NCI-H1105 (cell line): ENCODE measurements around the gene FRMD4A.
"Not testable (repeated sequence)": the region's sequence is repeated elsewhere in the genome, so short reads cannot be mapped to it uniquely, and the experiment has no call there.

Source experiments
- DNase-seq: peaks from one replicate; lab custom pipeline; 2025; lab: John Stamatoyannopoulos, UW

Gene FRMD4A

GRCh38 chr10:14146025-14146424, 184.7 kb downstream of the FRMD4A start:
- DNase-seq, result no peak

DNA sequence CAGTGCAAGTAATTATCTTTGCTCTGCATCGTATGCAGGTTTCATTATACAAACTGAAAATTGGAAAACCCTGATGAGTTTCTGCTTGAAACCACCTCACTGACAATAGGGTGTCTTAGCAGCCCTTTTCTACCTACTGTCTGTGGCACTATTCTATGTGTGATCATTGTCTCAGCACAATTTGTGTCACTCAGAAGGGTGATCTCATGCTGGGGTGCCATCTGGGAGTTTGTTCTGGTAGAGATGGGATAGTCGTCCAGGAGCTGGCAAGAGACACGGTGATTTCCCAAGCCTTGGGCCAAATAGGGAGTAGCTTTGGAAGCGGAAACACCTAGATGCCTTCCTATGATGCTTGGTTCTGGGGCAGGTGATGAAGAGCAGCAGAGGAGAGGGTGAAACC, 186.3 kb downstream of the FRMD4A start:
- no peak for DNase-seq

DNA sequence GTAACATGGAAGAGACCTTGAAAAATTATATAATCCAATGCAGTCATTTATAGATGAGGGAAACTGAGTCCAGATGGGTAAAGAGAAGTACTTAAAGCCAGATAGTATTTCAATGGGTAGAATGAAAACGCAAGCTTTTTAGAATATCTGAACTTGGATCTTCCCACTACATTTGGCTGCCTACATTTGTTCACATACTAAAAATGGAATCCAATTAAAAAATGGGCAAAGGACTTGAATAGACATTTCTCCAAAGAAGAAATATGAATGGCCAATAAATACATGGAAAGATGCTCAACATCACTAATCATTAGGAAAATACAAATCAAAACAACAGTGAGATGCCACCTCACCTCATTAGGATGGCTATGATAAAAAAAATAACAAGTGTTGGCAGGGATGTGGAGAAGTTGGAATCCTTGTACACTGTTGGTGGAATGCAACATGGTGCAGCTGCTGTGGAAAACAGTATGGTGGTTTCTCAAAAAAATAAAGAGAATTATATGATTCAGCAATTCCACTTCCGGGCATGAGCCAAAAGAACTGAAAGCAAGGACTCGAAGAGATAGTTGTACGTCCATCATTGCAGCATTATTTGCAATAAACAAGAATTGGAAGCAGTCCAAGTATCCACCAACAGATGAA, 188.0 kb downstream of the FRMD4A start:
- no peak for DNase-seq

- DNase-seq, result no peak
Measured at GRCh38 chr10:14141283-14141682, 189.4 kb downstream of the FRMD4A start.

GRCh38 chr10:14137391-14137790, 193.3 kb downstream of the FRMD4A start:
- no peak for DNase-seq

DNA sequence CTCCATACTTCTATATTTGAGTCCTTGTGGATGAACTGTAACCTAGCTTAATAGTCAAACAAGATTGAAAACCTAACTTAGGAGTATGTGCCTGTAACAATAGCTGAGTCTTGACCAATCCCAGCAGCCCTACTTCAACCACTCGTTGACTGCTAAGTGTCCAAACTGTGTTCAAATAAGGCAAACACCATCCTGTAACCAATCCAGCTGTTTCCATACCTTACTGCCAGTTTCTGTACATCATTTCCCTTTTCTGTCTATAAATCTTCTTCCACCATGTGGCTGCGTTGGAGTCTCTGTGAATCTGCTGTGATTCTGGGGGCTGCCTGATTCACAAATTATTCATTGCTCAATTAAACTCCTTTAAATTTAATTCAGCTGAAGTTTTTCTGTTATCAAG, 195.5 kb downstream of the FRMD4A start:
- not testable (repeated sequence) for DNase-seq

GRCh38 chr10:14134275-14134674, 196.4 kb downstream of the FRMD4A start:
- DNase-seq, result no peak

- DNase-seq, result no peak
Measured at GRCh38 chr10:14131261-14131960, 199.3 kb downstream of the FRMD4A start.

GRCh38 chr10:14129770-14130169, 201.0 kb downstream of the FRMD4A start:
- no peak for DNase-seq

GRCh38 chr10:14128519-14128918, 202.2 kb downstream of the FRMD4A start:
- DNase-seq, result no peak

DNA sequence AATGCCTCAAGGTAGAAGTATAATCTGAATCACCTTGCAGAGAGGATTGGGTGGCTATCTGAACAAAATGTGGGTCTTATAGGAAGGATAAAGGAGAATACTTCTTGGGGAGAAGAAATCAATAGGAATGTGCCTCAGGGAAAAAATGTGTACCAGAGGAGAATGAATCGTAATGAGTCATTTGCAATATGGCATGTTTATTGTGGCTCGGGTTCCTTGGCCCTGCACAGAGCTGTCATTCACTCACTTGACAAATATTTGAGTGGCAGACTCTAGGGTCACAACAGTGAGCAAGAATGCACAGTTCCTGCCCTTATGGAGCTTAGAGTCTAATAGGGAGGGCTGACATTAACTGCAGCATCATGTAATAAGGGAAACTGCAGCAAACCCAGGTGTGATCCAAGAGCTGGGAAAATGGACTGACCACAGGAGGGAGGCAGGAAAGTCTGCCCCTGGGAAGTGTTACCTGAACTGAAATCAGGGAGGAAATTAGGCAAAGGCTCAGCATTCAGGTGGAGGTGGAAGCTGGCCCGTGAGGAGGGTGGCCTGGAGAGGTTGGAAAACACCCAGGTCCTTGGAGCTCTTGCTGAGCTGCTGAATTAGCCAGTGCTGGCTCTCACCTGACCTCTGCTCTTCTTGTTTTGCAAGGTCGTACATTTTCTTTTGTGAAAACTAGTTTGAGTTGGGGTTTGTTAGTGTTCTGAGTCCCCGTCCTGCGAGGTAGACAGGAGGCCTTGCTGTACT, 203.9 kb downstream of the FRMD4A start:
- DNase-seq, result no peak

- DNase-seq, result no peak
Measured at GRCh38 chr10:14125564-14125963, 205.2 kb downstream of the FRMD4A start.

GRCh38 chr10:14124941-14125340, 205.8 kb downstream of the FRMD4A start:
- no peak for DNase-seq

GRCh38 chr10:14123139-14123538, 207.6 kb downstream of the FRMD4A start:
- DNase-seq, result no peak

GRCh38 chr10:14120812-14121211, 209.9 kb downstream of the FRMD4A start:
- DNase-seq, result no peak

DNA sequence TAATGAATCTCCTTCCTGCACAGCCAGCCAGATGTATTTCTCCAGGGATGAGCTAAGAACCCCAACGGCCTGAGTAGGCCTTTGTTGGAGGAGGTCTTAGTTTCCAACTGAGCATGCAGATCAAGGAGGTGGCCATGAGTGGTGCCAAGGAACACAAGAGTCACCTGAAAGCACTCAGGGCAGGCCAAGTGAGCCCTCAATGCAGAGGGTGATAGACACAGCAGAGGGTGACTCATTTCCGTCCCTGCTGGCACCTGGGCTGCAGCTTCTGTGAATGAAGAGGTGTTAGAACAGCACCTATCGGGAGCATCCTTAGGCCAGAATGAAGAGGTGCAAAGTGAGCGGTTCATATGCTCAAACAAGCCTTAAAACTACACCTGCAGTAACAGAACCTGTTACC, 211.8 kb downstream of the FRMD4A start:
- DNase-seq, result no peak

DNA sequence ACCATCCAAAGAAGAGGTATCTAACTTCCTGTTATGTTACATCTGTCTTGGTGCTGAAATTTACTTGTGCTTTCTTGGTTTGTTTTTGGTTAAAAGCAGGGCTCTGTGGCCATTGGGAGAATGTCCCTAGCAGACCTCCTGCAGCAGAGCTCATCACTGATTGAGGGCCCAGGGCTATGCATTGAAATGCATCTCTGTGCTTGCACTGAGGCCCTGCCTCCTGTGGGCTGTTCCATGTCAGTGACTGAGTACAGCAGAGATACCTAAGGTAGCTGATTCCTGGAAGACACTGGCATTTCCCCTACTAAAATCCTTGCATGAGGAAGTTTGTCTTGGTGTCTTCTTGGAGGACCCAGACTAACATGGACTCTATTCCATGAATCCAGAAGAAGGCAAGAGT, 213.9 kb downstream of the FRMD4A start:
- DNase-seq, result no peak

GRCh38 chr10:14116021-14116420, 214.7 kb downstream of the FRMD4A start:
- DNase-seq, result no peak

GRCh38 chr10:14114791-14115190, 215.9 kb downstream of the FRMD4A start:
- DNase-seq, result no peak

DNA sequence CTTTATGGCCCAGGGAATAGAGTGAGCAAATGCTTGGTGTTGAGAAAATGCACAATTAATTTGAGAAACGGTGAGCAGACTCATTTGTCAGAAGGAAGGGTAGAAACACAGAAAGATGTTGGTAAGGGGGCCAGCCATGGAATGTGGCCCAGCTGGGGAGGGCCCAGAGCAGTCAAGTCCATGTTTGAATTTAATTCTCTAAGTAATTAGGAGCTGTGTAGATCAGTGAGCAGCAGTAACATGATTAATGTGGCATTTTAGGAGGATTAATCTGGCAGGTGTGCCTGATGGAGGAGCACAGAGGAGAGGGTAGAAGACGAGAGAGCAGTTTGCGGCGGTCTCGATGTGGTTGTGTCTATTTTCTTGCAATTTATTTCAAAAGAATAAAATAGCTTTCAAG, 218.7 kb downstream of the FRMD4A start:
- DNase-seq, result no peak

DNA sequence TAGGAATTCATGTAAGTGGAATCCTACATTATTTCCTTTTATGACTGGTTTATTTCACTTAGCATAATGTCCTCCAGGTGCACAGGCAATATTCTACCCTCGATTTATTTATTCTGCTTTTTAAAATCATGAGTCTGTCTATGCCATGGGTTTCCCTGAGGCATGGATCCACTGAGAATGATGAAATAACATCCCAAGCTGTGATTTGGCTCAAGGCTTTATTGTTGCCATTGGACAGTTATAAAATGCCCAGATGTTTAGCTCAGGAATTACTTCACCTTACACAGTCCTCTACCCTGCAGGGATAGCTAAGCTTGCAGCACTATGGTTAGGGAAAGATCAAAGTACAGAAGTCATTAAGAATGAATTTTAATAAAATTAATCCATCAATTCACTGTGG, 219.5 kb downstream of the FRMD4A start:
- DNase-seq, result no peak

DNA sequence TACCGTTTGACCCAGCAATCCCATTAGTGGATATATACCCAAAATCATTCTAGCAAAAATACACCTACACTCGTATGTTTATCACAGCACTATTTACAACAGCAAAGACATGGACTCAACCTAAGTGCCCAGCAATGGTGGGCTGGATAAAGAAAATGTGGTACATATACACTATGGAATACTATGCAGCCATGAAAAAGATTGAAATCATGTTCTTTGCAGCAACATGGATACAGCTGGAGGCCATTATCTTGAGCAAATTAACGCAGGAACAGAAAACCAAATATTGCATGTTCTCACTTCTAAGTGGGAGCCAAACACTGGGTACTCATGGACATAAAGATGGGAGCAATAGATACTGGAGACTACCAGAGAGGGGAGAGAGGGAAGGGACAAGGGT, 223.9 kb downstream of the FRMD4A start:
- no peak for DNase-seq

- no peak for DNase-seq
Measured at GRCh38 chr10:14102056-14102455, 228.7 kb downstream of the FRMD4A start.
